Activated T-helper 2 cell treated with anti-CD3 and anti-CD28 coated beads, Interferon-gamma antibody, Interleukin-2, Interleukin-4, amounts not matched to agents 10 μg/mL and 5 μg/mL and 100 μg/mL, durations not matched to agents 14 hours and 24 hours and 36 hours (primary cell): Measurements from ENCODE around the gene DNAI1. TPM values are rescaled to one million over a fixed set of nuclear protein-coding genes. Genes with fewer than 3 reads are reported as not detected.

Experiments used
- DNase-seq: peaks from one replicate; pipeline ENCODE4 v3.0.0; 2021; ENCODE audit warnings: low spot score
- H3K27ac Mint-ChIP-seq: one replicate; pipeline ENCODE4 v1.8.0; 2021; ENCODE audit warnings: mixed read lengths
- H3K27me3 Mint-ChIP-seq: one replicate; pipeline ENCODE4 v1.8.0; 2021; ENCODE audit warnings: low read depth, mixed read lengths
- H3K36me3 Mint-ChIP-seq: one replicate; pipeline ENCODE4 v1.8.0; 2021; ENCODE audit warnings: low read depth, mixed read lengths
- H3K4me1 Mint-ChIP-seq: one replicate; pipeline ENCODE4 v1.8.0; 2021; ENCODE audit warnings: low read depth, mixed read lengths
- H3K4me3 Mint-ChIP-seq: one replicate; pipeline ENCODE4 v1.8.0; 2021; ENCODE audit warnings: low read depth, mild to moderate bottlenecking, moderate library complexity, mixed read lengths
- H3K9me3 Mint-ChIP-seq: one replicate; pipeline ENCODE4 v1.8.0; 2021; ENCODE audit warnings: mixed read lengths
- intact Hi-C: fragments of 100-400 bp; cut with micrococcal nuclease; formaldehyde crosslinking; loops from one replicate; pipeline ENCODE4 v1.15.1; 2023
- total RNA-seq: library from RNA; stranded (reverse); gene quantifications from 2 replicates; pipeline ENCODE4 v1.2.3, GENCODE V29; 2022

DNAI1 gene
- total RNA-seq, 1 donor from 2014 or later, result not detected

DNA sequence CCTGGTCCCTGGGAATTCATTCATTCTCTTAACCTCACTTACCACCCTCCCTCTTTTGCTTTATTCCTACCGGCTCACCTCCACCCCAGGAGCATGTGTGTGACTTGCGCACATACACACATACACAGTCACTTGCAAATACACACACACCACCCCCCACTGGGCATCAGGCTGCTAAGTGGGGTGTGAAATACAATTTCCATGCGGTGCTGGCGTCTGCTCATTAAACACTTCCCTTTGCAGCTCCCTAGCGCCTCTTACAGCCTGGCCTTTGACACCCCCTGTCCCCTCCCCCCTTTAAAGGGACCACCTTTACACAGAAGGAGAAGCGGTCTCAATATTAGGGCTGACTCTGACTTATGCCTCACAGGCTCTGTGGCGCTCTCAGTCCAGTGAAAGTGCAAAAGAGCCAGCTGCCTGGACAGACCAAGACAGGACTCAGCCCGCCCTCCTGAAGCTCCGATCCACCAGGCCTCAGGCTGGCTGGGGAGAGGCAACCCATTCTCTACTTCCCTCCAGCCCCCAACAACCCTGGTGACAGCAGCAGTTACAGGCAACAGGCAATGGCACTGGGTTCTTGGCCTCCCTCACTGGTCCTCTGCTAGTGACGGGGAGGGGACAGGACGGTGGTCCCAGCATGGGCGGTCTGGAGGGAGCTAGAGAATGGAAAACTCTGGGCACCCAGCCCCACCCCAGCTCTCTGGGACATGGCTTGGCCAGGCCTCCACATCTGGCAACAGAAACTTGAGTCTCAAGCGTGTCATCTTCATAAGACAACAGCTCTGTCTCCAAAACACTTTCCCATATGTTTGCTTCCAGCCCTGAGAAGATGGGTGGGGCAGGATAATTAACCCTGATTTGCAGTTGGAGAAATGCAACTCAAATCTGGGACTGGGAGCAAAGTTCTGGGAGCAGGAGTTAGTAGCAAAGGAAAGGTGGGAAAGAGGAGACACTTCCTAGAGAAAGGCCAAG, 52.2 kb downstream of the DNAI1 start:
- H3K4me3 Mint-ChIP-seq, result no peak overlapping the region
- H3K27me3 Mint-ChIP-seq, result peaks cover 4% of the 10 kb centered on the region
- intact Hi-C loops, result no loop called here
- DNase-seq, result no peak
- H3K27ac Mint-ChIP-seq, result no peak overlapping the region
- H3K9me3 Mint-ChIP-seq, result no peaks in the 10 kb centered on the region
- no peaks in the 10 kb centered on the region for H3K36me3 Mint-ChIP-seq
- H3K4me1 Mint-ChIP-seq, result no peaks in the 10 kb centered on the region

DNA sequence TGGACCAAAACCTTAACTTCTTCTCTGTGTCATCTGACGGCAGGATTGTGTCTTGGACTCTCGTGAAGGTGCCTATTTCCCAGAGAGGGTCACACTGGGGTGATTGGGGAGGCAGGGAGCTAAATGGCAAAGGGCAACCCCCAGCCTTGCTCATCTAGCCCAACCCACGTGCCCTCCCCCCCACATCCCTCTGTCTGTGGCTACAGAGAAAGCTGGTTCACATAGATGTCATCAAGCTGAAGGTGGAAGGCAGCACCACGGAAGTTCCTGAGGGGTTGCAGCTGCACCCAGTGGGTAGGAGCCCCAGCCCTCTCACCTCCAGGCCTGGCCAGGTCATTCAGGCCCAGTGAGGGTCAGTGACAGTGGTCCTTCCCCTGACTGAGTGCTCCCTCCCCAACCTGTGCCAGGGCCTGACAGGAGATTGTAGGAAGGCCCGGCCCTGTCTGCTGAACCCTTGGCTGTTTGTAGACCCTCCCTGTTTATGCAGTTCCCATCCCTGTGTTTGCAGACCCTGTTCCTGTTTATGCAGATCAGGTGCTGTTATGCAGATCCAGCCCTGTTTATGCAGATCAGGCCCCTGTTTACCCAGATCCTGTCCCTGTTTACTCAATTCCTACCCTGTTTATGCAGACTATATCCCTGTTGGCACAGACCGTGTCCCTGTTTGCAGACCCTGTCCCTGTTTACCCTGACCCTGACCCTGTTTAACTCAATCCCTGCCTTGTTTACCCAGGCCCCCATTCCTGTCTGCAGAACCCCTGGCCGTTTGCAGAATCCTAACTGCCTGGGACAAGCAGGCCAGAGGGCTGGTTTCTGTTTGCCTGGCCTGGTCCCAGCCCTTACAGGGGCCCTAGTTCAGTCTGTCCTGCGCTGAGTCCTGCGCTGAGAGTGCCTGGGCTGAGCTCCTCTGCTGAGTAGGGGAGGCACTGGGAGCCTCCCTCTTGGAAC, 53.8 kb downstream of the DNAI1 start:
- no peaks in the 10 kb centered on the region for H3K9me3 Mint-ChIP-seq
- H3K4me1 Mint-ChIP-seq, result no peaks in the 10 kb centered on the region
- no peak overlapping the region for H3K27ac Mint-ChIP-seq
- no peak overlapping the region for H3K4me3 Mint-ChIP-seq
- no peaks in the 10 kb centered on the region for H3K36me3 Mint-ChIP-seq
- peaks cover 4% of the 10 kb centered on the region for H3K27me3 Mint-ChIP-seq
- no peak for DNase-seq
- intact Hi-C loops, result no loop called here

DNA sequence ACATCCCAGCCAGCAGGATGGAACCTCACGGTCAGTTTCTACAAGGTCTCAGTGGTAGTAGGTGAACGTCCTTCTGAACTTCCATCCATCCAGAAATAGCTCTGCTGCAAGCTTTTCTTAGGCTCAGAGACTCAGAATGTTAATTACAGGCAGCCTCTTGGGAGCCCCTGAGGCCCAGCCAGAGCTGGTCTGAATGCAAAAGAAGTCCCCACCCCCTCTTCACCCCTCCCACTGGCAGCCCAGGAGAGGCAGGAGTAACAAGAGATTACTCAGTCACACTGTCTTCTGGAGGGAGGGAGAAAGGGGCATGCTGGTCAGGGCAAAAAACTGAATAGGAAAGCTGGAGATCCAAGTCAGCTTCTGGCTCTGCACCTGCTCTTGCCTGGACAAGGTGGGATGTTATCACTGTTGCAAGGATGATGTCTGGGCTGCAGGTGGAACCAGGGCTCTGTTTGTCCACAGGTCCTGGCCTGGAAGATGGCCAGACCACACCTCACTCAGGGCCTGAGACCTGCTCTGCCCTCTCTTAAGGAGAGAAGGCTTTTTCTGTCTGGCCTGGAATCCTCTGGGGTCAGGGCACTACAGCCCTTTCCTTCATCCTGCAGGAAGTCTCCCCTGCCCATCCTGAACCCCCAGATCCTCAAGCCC, 55.1 kb downstream of the DNAI1 start:
- Mint-ChIP-seq H3K4me3 (no peak overlapping the region), H3K27ac (no peak overlapping the region)

GRCh38 chr9:34514401-34514800, 55.8 kb downstream of the DNAI1 start:
- DNase-seq, result no peak
- intact Hi-C loops, result no loop called here
- Mint-ChIP-seq H3K4me1 (no peaks in the 10 kb centered on the region), H3K9me3 (no peaks in the 10 kb centered on the region), H3K27ac (no peak overlapping the region), H3K4me3 (no peak overlapping the region), H3K27me3 (peaks cover 9% of the 10 kb centered on the region), H3K36me3 (no peaks in the 10 kb centered on the region)

More for the DNA sequence above, 55.1 kb downstream of the DNAI1 start:
- peaks cover 4% of the 10 kb centered on the region for H3K27me3 Mint-ChIP-seq
- no peaks in the 10 kb centered on the region for H3K9me3 Mint-ChIP-seq
- DNase-seq, result no peak
- H3K4me1 Mint-ChIP-seq, result no peaks in the 10 kb centered on the region
- intact Hi-C loops, result no loop called here
- H3K36me3 Mint-ChIP-seq, result no peaks in the 10 kb centered on the region

- intact Hi-C loops, result no loop called here
- DNase-seq, result no peak
Observed at GRCh38 chr9:34514816-34515215, 56.2 kb downstream of the DNAI1 start.

DNA sequence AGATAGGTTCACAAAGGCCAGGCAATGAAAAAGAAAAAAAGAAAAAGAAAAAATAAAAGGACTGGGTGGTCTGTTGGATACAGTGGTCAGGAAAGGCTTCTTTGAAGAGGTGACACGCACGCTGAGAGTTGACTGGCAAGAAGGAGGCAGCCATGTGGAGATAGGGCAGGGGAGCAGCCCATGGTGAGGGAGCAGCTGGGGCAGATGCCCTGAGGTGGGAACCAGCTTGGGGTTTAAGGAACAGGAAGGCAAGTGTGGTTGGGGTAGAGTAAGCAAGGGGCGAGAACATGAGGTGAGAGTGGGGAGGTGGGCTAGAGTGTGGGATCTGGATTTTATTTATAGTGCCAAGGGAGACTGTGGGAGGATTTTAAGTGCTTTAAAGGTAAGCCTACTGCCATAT, 57.4 kb downstream of the DNAI1 start:
- H3K4me1 Mint-ChIP-seq, result no peaks in the 10 kb centered on the region
- no peaks in the 10 kb centered on the region for H3K9me3 Mint-ChIP-seq
- H3K27me3 Mint-ChIP-seq, result peaks cover 17% of the 10 kb centered on the region
- no peak overlapping the region for H3K27ac Mint-ChIP-seq
- H3K36me3 Mint-ChIP-seq, result no peaks in the 10 kb centered on the region
- intact Hi-C loops, result no loop called here
- no peak overlapping the region for H3K4me3 Mint-ChIP-seq
- no peak for DNase-seq

More at GRCh38 chr9:34514816-34515215, 56.2 kb downstream of the DNAI1 start:
- Mint-ChIP-seq H3K4me1 (no peaks in the 10 kb centered on the region), H3K27me3 (peaks cover 9% of the 10 kb centered on the region), H3K27ac (no peak overlapping the region), H3K36me3 (no peaks in the 10 kb centered on the region), H3K9me3 (no peaks in the 10 kb centered on the region), H3K4me3 (no peak overlapping the region)

GRCh38 chr9:34517185-34517584, 58.6 kb downstream of the DNAI1 start:
- H3K27ac Mint-ChIP-seq, result no peak overlapping the region
- DNase-seq, result no peak
- intact Hi-C loops, result no loop called here
- no peak overlapping the region for H3K4me3 Mint-ChIP-seq
- H3K9me3 Mint-ChIP-seq, result no peaks in the 10 kb centered on the region
- H3K4me1 Mint-ChIP-seq, result no peaks in the 10 kb centered on the region
- H3K27me3 Mint-ChIP-seq, result peaks cover 25% of the 10 kb centered on the region
- no peaks in the 10 kb centered on the region for H3K36me3 Mint-ChIP-seq

DNA sequence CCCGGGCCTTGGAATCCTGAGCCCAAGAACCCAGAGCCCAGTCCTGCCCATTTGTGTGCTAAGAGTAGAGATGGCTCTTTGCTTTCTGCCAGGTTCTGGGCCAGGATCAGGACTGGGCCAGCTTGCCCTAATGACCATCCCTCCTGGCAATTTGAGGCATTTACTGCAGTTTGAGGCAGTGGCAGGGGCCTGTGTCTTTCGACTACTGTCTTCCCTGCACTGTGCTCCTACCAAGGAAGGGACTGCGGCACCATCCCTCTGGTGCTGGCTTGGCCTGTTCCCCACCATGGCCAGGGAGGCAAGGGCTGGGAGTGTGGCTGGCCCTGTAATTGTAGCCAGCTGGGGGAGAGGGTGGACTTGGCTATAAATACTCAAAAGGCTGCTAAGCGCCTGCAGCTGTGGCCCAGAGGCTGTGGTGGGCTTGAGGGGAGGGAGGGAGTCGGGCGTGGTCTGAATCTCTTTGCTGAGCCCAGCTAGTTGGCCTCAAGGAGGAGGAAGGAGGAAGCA, 59.6 kb downstream of the DNAI1 start:
- Mint-ChIP-seq H3K4me3 (no peak overlapping the region), H3K4me1 (peaks cover 4% of the 10 kb centered on the region), H3K36me3 (no peaks in the 10 kb centered on the region), H3K27ac (no peak overlapping the region), H3K9me3 (no peaks in the 10 kb centered on the region), H3K27me3 (peaks cover 30% of the 10 kb centered on the region)
- no peak for DNase-seq
- intact Hi-C loops, result no loop called here

GRCh38 chr9:34518896-34519295, 60.3 kb downstream of the DNAI1 start:
- peaks cover 5% of the 10 kb centered on the region for H3K4me1 Mint-ChIP-seq
- peaks cover 32% of the 10 kb centered on the region for H3K27me3 Mint-ChIP-seq
- intact Hi-C loops, result no loop called here

GRCh38 chr9:34519321-34520020, 60.9 kb downstream of the DNAI1 start:
- peaks cover 10% of the 10 kb centered on the region for H3K4me1 Mint-ChIP-seq
- H3K27ac Mint-ChIP-seq, result no peak overlapping the region
- intact Hi-C loops, result no loop called here
- H3K9me3 Mint-ChIP-seq, result no peaks in the 10 kb centered on the region
- H3K36me3 Mint-ChIP-seq, result no peaks in the 10 kb centered on the region
- H3K27me3 Mint-ChIP-seq, result peaks cover 36% of the 10 kb centered on the region
- H3K4me3 Mint-ChIP-seq, result no peak overlapping the region
- no peak for DNase-seq

More at GRCh38 chr9:34518896-34519295, 60.3 kb downstream of the DNAI1 start:
- DNase-seq, result no peak
- Mint-ChIP-seq H3K36me3 (no peaks in the 10 kb centered on the region), H3K4me3 (no peak overlapping the region), H3K9me3 (no peaks in the 10 kb centered on the region), H3K27ac (no peak overlapping the region)

- DNase-seq, result no peak
- H3K4me3 Mint-ChIP-seq, result no peak overlapping the region
Observed at GRCh38 chr9:34520096-34520495, 61.5 kb downstream of the DNAI1 start.

More at GRCh38 chr9:34520096-34520495, 61.5 kb downstream of the DNAI1 start:
- peaks cover 17% of the 10 kb centered on the region for H3K4me1 Mint-ChIP-seq
- no peaks in the 10 kb centered on the region for H3K36me3 Mint-ChIP-seq
- H3K27ac Mint-ChIP-seq, result no peak overlapping the region
- peaks cover 40% of the 10 kb centered on the region for H3K27me3 Mint-ChIP-seq
- no peaks in the 10 kb centered on the region for H3K9me3 Mint-ChIP-seq
- intact Hi-C loops, result no loop called here
